22Rv1 (cell line): ENCODE data around the gene PABPC3.

ENCODE experiments used
- CTCF ChIP-seq: fragments of 450-650 bp; IDR thresholded peaks from 2 replicates; pipeline ENCODE4 v1.5.1; 2017; ENCODE audit warnings: mild to moderate bottlenecking
- ZFX ChIP-seq: fragments of 450-650 bp; IDR thresholded peaks from 2 replicates; pipeline ENCODE4 v1.6.1; 2017; ENCODE audit warnings: antibody characterized with exemption, borderline replicate concordance

- TF ChIP-seq CTCF (no peak), ZFX (no peak)
Observed at GRCh38 chr13:25110956-25111584, 15.1 kb downstream of the PABPC3 start.
